Chondrocyte (in vitro differentiated cells): ENCODE data around the gene BCL2L13. TPM values are rescaled to one million over a fixed set of nuclear protein-coding genes. Genes with fewer than 3 reads are reported as not detected.
A peak's percentile ranks its signal among the peaks of the same experiment; 100 is the strongest.

ENCODE experiments used
- DNase-seq: peaks from one replicate; pipeline ENCODE4 v3.0.0; 2021; ENCODE audit warnings: mixed read lengths, low spot score
- H3K27ac Mint-ChIP-seq: one replicate; pipeline ENCODE4 v1.8.0; 2021; ENCODE audit warnings: mild to moderate bottlenecking, moderate library complexity, mixed read lengths; ENCODE audit not compliant: unreplicated experiment
- H3K27me3 Mint-ChIP-seq: 2 replicates; pipeline ENCODE4 v1.8.0; 2021; ENCODE audit warnings: low read depth, mixed read lengths
- H3K36me3 Mint-ChIP-seq: 2 replicates; pipeline ENCODE4 v1.8.0; 2021; ENCODE audit warnings: low read depth, mixed read lengths
- H3K4me1 Mint-ChIP-seq: 2 replicates; pipeline ENCODE4 v1.8.0; 2021; ENCODE audit warnings: low read depth, mild to moderate bottlenecking, mixed read lengths
- H3K4me3 Mint-ChIP-seq: one replicate; pipeline ENCODE4 v1.8.0; 2021; ENCODE audit warnings: mild to moderate bottlenecking, moderate library complexity, mixed read lengths; ENCODE audit not compliant: unreplicated experiment
- H3K9me3 Mint-ChIP-seq: 2 replicates; pipeline ENCODE4 v1.8.0; 2021; ENCODE audit warnings: low read depth, mixed read lengths
- CTCF ChIP-seq: fragments of 200-600 bp; sonication (generic); IDR thresholded peaks from 2 replicates; pipeline ENCODE4 v1.5.0; 2021; ENCODE audit warnings: antibody characterized with exemption, mild to moderate bottlenecking, moderate library complexity
- total RNA-seq: library from RNA; stranded (reverse); gene quantifications from 3 replicates; pipeline ENCODE4 v1.2.1, GENCODE V29; 2021

Gene BCL2L13
- total RNA-seq, 1 donor from 2014 or later, result 39.6 TPM

GRCh38 chr22:17719911-17720310 is 81.4 kb downstream of the BCL2L13 start:
- no peak for TF ChIP-seq CTCF
- DNase-seq, result no peak
- Mint-ChIP-seq H3K4me1 (peaks cover 48% of the 10 kb centered on the region), H3K27me3 (no peaks in the 10 kb centered on the region), H3K9me3 (no peaks in the 10 kb centered on the region), H3K4me3 (no peak overlapping the region), H3K27ac (no peak overlapping the region), H3K36me3 (peaks cover 1% of the 10 kb centered on the region)

- Mint-ChIP-seq H3K27me3 (no peaks in the 10 kb centered on the region), H3K27ac (peak overlapping the region; percentile 58), H3K4me3 (no peak overlapping the region), H3K9me3 (no peaks in the 10 kb centered on the region), H3K36me3 (peaks cover 18% of the 10 kb centered on the region), H3K4me1 (peaks cover 50% of the 10 kb centered on the region)
- no peak for DNase-seq
- TF ChIP-seq CTCF, result no peak
Measured at GRCh38 chr22:17724241-17724640, 85.7 kb downstream of the BCL2L13 start.

- peaks cover 23% of the 10 kb centered on the region for H3K36me3 Mint-ChIP-seq
- TF ChIP-seq CTCF, result no peak
- no peak for DNase-seq
- H3K4me3 Mint-ChIP-seq, result no peak overlapping the region
- peaks cover 50% of the 10 kb centered on the region for H3K4me1 Mint-ChIP-seq
- no peaks in the 10 kb centered on the region for H3K9me3 Mint-ChIP-seq
- peak overlapping the region; percentile 79 for H3K27ac Mint-ChIP-seq
- H3K27me3 Mint-ChIP-seq, result no peaks in the 10 kb centered on the region
Measured at GRCh38 chr22:17724678-17725499, 86.3 kb downstream of the BCL2L13 start.

- no peak for DNase-seq
- no peak overlapping the region for H3K4me3 Mint-ChIP-seq
- no peaks in the 10 kb centered on the region for H3K9me3 Mint-ChIP-seq
- H3K4me1 Mint-ChIP-seq, result peaks cover 50% of the 10 kb centered on the region
- H3K36me3 Mint-ChIP-seq, result peaks cover 26% of the 10 kb centered on the region
- TF ChIP-seq CTCF, result no peak
- H3K27ac Mint-ChIP-seq, result peak overlapping the region; percentile 79
- H3K27me3 Mint-ChIP-seq, result no peaks in the 10 kb centered on the region
Measured at GRCh38 chr22:17725500-17725796, 86.9 kb downstream of the BCL2L13 start.

GRCh38 chr22:17726006-17726927 is 87.7 kb downstream of the BCL2L13 start:
- H3K27me3 Mint-ChIP-seq, result no peaks in the 10 kb centered on the region
- DNase-seq, result no peak
- peak overlapping the region; percentile 35 for H3K4me3 Mint-ChIP-seq
- peaks cover 50% of the 10 kb centered on the region for H3K4me1 Mint-ChIP-seq
- peaks cover 28% of the 10 kb centered on the region for H3K36me3 Mint-ChIP-seq
- no peak for TF ChIP-seq CTCF
- peak overlapping the region; percentile 98 for H3K27ac Mint-ChIP-seq
- H3K9me3 Mint-ChIP-seq, result no peaks in the 10 kb centered on the region
